Progenitor cell of endocrine pancreas (in vitro differentiated cells): ENCODE results near the gene GFRA1. TPM values are rescaled to one million over a fixed set of nuclear protein-coding genes. Genes with fewer than 3 reads are reported as not detected.

ENCODE experiments used
- DNase-seq: peaks from one replicate; pipeline ENCODE4 v3.0.0; 2021; ENCODE audit warnings: low spot score; ENCODE audit not compliant: unreplicated experiment
- H3K27ac Mint-ChIP-seq: 2 replicates; pipeline ENCODE4 v1.8.0; 2021; ENCODE audit warnings: mild to moderate bottlenecking, moderate library complexity, mixed read lengths
- H3K27me3 Mint-ChIP-seq: 2 replicates; pipeline ENCODE4 v1.8.0; 2021; ENCODE audit warnings: mixed read lengths
- H3K36me3 Mint-ChIP-seq: 2 replicates; pipeline ENCODE4 v1.8.0; 2022; ENCODE audit warnings: mixed read lengths; ENCODE audit not compliant: insufficient read depth
- H3K4me1 Mint-ChIP-seq: 2 replicates; pipeline ENCODE4 v1.8.0; 2021; ENCODE audit warnings: low read depth, mixed read lengths
- H3K4me3 Mint-ChIP-seq: 2 replicates; pipeline ENCODE4 v1.8.0; 2021; ENCODE audit warnings: low read depth, mild to moderate bottlenecking, moderate library complexity, mixed read lengths
- H3K9me3 Mint-ChIP-seq: 2 replicates; pipeline ENCODE4 v1.8.0; 2021; ENCODE audit warnings: low read depth, mixed read lengths
- total RNA-seq: library from RNA; stranded (reverse); gene quantifications from 2 replicates; pipeline ENCODE4 v1.2.1, GENCODE V29; 2021
- TF ChIP-seq, protein P1 (sequence below): fragments of 200-600 bp; sonication (generic); IDR thresholded peaks from one replicate; pipeline ENCODE4 v1.5.0; 2021; ENCODE audit warnings: antibody characterized with exemption, mild to moderate bottlenecking; ENCODE audit not compliant: unreplicated experiment

Gene GFRA1
- total RNA-seq, 1 donor from 2014 or later: 8.7 TPM

- Mint-ChIP-seq H3K27ac (no peak overlapping the region), H3K4me3 (no peak overlapping the region), H3K4me1 (peaks cover 20% of the 10 kb centered on the region), H3K27me3 (no peaks in the 10 kb centered on the region), H3K9me3 (no peaks in the 10 kb centered on the region), H3K36me3 (no peaks in the 10 kb centered on the region)
- TF ChIP-seq, protein P1, sequence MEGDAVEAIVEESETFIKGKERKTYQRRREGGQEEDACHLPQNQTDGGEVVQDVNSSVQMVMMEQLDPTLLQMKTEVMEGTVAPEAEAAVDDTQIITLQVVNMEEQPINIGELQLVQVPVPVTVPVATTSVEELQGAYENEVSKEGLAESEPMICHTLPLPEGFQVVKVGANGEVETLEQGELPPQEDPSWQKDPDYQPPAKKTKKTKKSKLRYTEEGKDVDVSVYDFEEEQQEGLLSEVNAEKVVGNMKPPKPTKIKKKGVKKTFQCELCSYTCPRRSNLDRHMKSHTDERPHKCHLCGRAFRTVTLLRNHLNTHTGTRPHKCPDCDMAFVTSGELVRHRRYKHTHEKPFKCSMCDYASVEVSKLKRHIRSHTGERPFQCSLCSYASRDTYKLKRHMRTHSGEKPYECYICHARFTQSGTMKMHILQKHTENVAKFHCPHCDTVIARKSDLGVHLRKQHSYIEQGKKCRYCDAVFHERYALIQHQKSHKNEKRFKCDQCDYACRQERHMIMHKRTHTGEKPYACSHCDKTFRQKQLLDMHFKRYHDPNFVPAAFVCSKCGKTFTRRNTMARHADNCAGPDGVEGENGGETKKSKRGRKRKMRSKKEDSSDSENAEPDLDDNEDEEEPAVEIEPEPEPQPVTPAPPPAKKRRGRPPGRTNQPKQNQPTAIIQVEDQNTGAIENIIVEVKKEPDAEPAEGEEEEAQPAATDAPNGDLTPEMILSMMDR: no peak
- DNase-seq: no peak
These were observed 16.2 kb downstream of the GFRA1 start for GRCh38 chr10:116256752-116257259.

GRCh38 chr10:116255886-116256751, 16.9 kb downstream of the GFRA1 start:
- Mint-ChIP-seq H3K4me1 (peaks cover 23% of the 10 kb centered on the region), H3K4me3 (no peak overlapping the region)

DNA sequence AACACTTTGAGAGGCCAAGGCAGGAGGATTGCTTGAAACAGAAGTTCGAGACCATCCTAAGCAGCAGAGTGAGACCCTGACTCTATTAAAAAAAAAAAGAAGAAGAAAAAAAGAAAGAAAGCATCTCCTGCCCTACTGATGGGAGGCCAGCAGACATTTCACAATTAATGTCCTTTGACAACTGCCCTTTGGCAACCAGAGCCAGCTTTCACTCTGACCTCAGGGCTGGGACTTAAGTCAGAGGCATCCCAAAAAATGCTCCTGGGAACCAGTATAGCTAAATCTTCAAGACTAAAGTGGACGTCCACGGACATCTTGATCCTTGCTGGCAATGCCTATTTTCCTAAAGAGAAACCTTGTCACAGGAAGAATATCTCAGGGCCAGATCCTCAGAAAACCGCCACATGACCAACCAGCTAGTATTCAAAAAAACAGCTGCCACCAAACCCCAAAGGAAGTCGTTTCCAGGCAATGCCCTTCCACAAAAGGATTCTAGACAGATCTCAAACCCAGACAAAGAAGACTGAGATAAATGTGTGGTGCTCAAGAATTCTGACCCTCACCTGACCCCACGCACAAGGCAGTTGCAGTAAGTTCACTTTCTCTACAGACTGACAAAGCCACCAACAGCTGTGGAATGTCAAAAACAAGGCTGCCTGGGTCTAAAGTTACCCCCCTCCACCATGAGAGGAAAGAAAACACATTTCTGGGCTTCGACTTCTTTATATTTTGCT, 18.4 kb downstream of the GFRA1 start:
- no peak for DNase-seq
- Mint-ChIP-seq H3K36me3 (no peaks in the 10 kb centered on the region), H3K27ac (peak overlapping the region; percentile 43), H3K4me1 (peaks cover 21% of the 10 kb centered on the region), H3K9me3 (no peaks in the 10 kb centered on the region), H3K27me3 (peaks cover 2% of the 10 kb centered on the region), H3K4me3 (no peak overlapping the region)
- TF ChIP-seq, protein P1: no peak

More at GRCh38 chr10:116255886-116256751, 16.9 kb downstream of the GFRA1 start:
- Mint-ChIP-seq H3K27ac (no peak overlapping the region), H3K27me3 (no peaks in the 10 kb centered on the region), H3K36me3 (no peaks in the 10 kb centered on the region), H3K9me3 (no peaks in the 10 kb centered on the region)
- DNase-seq: no peak
- TF ChIP-seq, protein P1: no peak

DNA sequence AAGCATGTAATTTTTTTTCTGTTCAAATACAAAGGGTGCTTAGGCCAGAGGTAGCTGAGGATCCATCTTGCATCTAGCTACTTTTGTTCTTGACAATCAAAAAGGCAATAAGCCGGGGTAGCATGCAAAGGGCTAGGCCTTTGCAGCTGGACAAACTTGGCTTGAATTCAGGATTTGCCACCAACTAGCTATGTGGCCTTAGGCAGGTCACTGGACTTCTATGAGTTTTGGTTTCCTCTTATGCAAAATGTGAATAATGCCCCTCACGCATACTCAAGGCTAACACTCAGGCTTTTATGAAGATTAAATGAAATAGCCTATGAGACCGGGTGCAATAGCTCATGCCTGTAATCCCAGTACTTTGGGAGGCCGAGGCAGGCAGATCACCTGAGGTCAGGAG, 19.3 kb downstream of the GFRA1 start:
- TF ChIP-seq, protein P1: no peak
- H3K27me3 Mint-ChIP-seq: peaks cover 2% of the 10 kb centered on the region
- H3K27ac Mint-ChIP-seq: no peak overlapping the region
- no peaks in the 10 kb centered on the region for H3K36me3 Mint-ChIP-seq
- DNase-seq: no peak
- no peaks in the 10 kb centered on the region for H3K9me3 Mint-ChIP-seq
- H3K4me1 Mint-ChIP-seq: peaks cover 21% of the 10 kb centered on the region
- H3K4me3 Mint-ChIP-seq: no peak overlapping the region
